GM23248 (cell line): Measurements from ENCODE around the gene ARHGAP26.

Experiments
- EZH2 ChIP-seq: fragments of 200-600 bp; sonication (generic); IDR thresholded peaks from 2 replicates; pipeline ENCODE4 v1.6.1; 2018; ENCODE audit warnings: antibody characterized with exemption, mild to moderate bottlenecking; ENCODE audit not compliant: insufficient read depth, poor library complexity, severe bottlenecking
- EZH2phosphoT487 ChIP-seq: fragments of 200-600 bp; sonication (generic); IDR thresholded peaks from 2 replicates; pipeline ENCODE4 v1.6.1; 2018; ENCODE audit warnings: antibody characterized with exemption, moderate library complexity, mild to moderate bottlenecking, low read depth; ENCODE audit not compliant: insufficient read depth

DNA sequence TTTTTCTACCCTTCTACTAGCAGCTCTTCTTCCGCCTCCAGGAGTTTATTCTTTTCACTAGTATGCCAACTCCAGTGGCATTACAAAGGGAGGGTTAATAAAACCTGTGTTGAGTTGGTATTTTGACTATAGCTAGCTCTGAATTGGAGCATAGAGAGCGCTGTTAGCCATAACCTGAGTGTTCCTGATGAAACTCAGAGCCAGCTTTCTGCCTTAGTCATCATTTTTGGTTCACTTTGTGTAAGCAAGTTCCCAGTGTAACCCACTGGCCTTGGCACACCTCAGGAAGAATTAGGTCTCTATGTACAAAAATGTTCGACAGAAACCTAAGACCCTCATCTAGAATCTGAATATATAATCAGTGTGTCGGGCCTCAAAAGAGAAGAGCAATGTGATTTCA, 394.4 kb downstream of the ARHGAP26 start:
- TF ChIP-seq EZH2 (no peak), EZH2phosphoT487 (no peak)
